Measurements from ENCODE around the gene TUSC1.

GRCh38 chr9:25716220-25716872 is 38.1 kb upstream of the TUSC1 start:
- no peak for TF ChIP-seq BCL3 (CRISPR knock-in tag; IDR thresholded peaks at IDR 0.05)
- TF ChIP-seq, protein P1, sequence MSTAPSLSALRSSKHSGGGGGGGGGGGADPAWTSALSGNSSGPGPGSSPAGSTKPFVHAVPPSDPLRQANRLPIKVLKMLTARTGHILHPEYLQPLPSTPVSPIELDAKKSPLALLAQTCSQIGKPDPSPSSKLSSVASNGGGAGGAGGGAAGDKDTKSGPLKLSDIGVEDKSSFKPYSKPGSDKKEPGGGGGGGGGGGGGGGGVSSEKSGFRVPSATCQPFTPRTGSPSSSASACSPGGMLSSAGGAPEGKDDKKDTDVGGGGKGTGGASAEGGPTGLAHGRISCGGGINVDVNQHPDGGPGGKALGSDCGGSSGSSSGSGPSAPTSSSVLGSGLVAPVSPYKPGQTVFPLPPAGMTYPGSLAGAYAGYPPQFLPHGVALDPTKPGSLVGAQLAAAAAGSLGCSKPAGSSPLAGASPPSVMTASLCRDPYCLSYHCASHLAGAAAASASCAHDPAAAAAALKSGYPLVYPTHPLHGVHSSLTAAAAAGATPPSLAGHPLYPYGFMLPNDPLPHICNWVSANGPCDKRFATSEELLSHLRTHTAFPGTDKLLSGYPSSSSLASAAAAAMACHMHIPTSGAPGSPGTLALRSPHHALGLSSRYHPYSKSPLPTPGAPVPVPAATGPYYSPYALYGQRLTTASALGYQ (CRISPR knock-in tag; IDR thresholded peaks at IDR 0.05), result no peak
- TF ChIP-seq, protein P2, sequence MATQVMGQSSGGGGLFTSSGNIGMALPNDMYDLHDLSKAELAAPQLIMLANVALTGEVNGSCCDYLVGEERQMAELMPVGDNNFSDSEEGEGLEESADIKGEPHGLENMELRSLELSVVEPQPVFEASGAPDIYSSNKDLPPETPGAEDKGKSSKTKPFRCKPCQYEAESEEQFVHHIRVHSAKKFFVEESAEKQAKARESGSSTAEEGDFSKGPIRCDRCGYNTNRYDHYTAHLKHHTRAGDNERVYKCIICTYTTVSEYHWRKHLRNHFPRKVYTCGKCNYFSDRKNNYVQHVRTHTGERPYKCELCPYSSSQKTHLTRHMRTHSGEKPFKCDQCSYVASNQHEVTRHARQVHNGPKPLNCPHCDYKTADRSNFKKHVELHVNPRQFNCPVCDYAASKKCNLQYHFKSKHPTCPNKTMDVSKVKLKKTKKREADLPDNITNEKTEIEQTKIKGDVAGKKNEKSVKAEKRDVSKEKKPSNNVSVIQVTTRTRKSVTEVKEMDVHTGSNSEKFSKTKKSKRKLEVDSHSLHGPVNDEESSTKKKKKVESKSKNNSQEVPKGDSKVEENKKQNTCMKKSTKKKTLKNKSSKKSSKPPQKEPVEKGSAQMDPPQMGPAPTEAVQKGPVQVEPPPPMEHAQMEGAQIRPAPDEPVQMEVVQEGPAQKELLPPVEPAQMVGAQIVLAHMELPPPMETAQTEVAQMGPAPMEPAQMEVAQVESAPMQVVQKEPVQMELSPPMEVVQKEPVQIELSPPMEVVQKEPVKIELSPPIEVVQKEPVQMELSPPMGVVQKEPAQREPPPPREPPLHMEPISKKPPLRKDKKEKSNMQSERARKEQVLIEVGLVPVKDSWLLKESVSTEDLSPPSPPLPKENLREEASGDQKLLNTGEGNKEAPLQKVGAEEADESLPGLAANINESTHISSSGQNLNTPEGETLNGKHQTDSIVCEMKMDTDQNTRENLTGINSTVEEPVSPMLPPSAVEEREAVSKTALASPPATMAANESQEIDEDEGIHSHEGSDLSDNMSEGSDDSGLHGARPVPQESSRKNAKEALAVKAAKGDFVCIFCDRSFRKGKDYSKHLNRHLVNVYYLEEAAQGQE (IDR thresholded peaks at IDR 0.05; ENCODE audit: borderline replicate concordance in 1 of 2, low read depth in 1 of 2, low read length in 2 of 2), result no peak
- no peak for TF ChIP-seq ZNF101 (CRISPR knock-in tag; IDR thresholded peaks at IDR 0.05; ENCODE audit: borderline replicate concordance, low read depth)
- no peak for TF ChIP-seq CC2D1A (CRISPR knock-in tag; IDR thresholded peaks at IDR 0.05)
- TF ChIP-seq ATF7 (IDR thresholded peaks at IDR 0.05), result no peak
- no peak for TF ChIP-seq ATF7 (CRISPR knock-in tag; IDR thresholded peaks at IDR 0.05)
- no peak for TF ChIP-seq MAFK (conservative IDR thresholded peaks at IDR 0.05 in 1 of 2, IDR thresholded peaks at IDR 0.05 in 1 of 2; ENCODE audit: low read length in 2 of 2)
- TF ChIP-seq ZNF782 (CRISPR knock-in tag; IDR thresholded peaks at IDR 0.05; ENCODE audit: borderline replicate concordance), result no peak
- no peak for TF ChIP-seq FOXM1 (CRISPR knock-in tag; IDR thresholded peaks at IDR 0.05)
- no peak for TF ChIP-seq TEAD3 (CRISPR knock-in tag; optimal IDR thresholded peaks at IDR 0.05; ENCODE audit: borderline replicate concordance)
